Neural cell (in vitro differentiated cells): ENCODE data around the gene CCDC12. TPM values are rescaled to one million over a fixed set of nuclear protein-coding genes. Genes with fewer than 3 reads are reported as not detected.

ENCODE experiments used
- H2AFZ ChIP-seq: fragments of 200-600, 300-800 bp; sonication (generic), shearing (Covaris generic); 2 replicates; pipeline ENCODE4 v1.6.0; 2014; ENCODE audit warnings: low read depth, mild to moderate bottlenecking, antibody characterized with exemption, low read length, moderate library complexity
- H3F3A ChIP-seq: fragments of 200-600 bp; shearing (Covaris generic); 2 replicates; pipeline ENCODE4 v1.6.1; 2016; ENCODE audit warnings: mild to moderate bottlenecking, moderate library complexity, mixed read lengths, antibody characterized with exemption, low read length; ENCODE audit not compliant: insufficient read depth, poor library complexity, severe bottlenecking
- H3K27ac ChIP-seq: fragments of 200-600, 300-800 bp; sonication (generic), shearing (Covaris generic); 2 replicates; pipeline ENCODE4 v1.5.1; 2014; ENCODE audit warnings: mild to moderate bottlenecking, low read length, moderate library complexity
- H3K27me3 ChIP-seq: fragments of 300-800, 200-600 bp; sonication (generic), shearing (Covaris generic); 2 replicates; pipeline ENCODE4 v1.6.0; 2014; ENCODE audit warnings: mild to moderate bottlenecking, low read depth, low read length, moderate library complexity; ENCODE audit not compliant: insufficient read depth
- H3K36me3 ChIP-seq: fragments of 300-800, 200-600 bp; sonication (generic), shearing (Covaris generic); 2 replicates; pipeline ENCODE4 v1.5.1; 2014; ENCODE audit warnings: mild to moderate bottlenecking, antibody characterized with exemption, low read length, moderate library complexity; ENCODE audit not compliant: insufficient read depth
- H3K4me2 ChIP-seq: fragments of 300-800, 200-600 bp; sonication (generic), shearing (Covaris generic); 2 replicates; pipeline ENCODE4 v1.6.0; 2014; ENCODE audit warnings: mild to moderate bottlenecking, low read length
- H3K4me3 ChIP-seq: fragments of 300-800, 200-600 bp; sonication (generic), shearing (Covaris generic); 2 replicates; pipeline ENCODE4 v1.5.1; 2014; ENCODE audit warnings: mild to moderate bottlenecking, low read length, moderate library complexity
- H3K79me2 ChIP-seq: fragments of 200-600 bp; shearing (Covaris generic); replicated peaks from 2 replicates; pipeline ENCODE4 v1.6.0; 2014; ENCODE audit warnings: mild to moderate bottlenecking, low read length, moderate library complexity; ENCODE audit not compliant: insufficient read depth
- H3K9ac ChIP-seq: fragments of 300-800, 200-600 bp; sonication (generic), shearing (Covaris generic); 2 replicates; pipeline ENCODE4 v1.6.1; 2016; ENCODE audit warnings: mild to moderate bottlenecking, low read length, mixed read lengths
- H3K9me2 ChIP-seq: fragments of 200-600 bp; shearing (Covaris generic); 2 replicates; pipeline ENCODE4 v1.6.1; 2016; ENCODE audit warnings: mild to moderate bottlenecking, low read length, mixed read lengths; ENCODE audit not compliant: insufficient read depth
- H3K9me3 ChIP-seq: fragments of 200-600, 300-800 bp; sonication (generic), shearing (Covaris generic); 2 replicates; pipeline ENCODE4 v1.6.1; 2016; ENCODE audit warnings: mild to moderate bottlenecking, mixed run types, low read length, moderate library complexity, mixed read lengths
- H4K20me1 ChIP-seq: fragments of 200-600 bp; shearing (Covaris generic); 2 replicates; pipeline ENCODE4 v1.6.1; 2016; ENCODE audit warnings: mild to moderate bottlenecking, mixed run types; ENCODE audit not compliant: insufficient read depth
- CTCF ChIP-seq: fragments of 450-650 bp; IDR thresholded peaks from 2 replicates; pipeline ENCODE4 v1.5.1; 2014; ENCODE audit warnings: antibody characterized with exemption, mild to moderate bottlenecking, moderate library complexity; ENCODE audit not compliant: poor library complexity, severe bottlenecking
- EP300 ChIP-seq: fragments of 450-650 bp; conservative IDR thresholded peaks from 2 replicates; pipeline ENCODE4 v1.6.1; 2014; ENCODE audit warnings: antibody characterized with exemption, mild to moderate bottlenecking, moderate library complexity; ENCODE audit not compliant: poor library complexity, severe bottlenecking
- EZH2 ChIP-seq: fragments of 200-600, 300-800 bp; shearing (Covaris generic), sonication (generic); IDR thresholded peaks from 2 replicates; pipeline ENCODE4 v1.6.1; 2014; ENCODE audit warnings: antibody characterized with exemption, low read length, borderline replicate concordance, mild to moderate bottlenecking; ENCODE audit not compliant: insufficient read depth, poor library complexity, severe bottlenecking
- MXI1 ChIP-seq: fragments of 450-650 bp; conservative IDR thresholded peaks from 2 replicates; pipeline ENCODE4 v1.6.1; 2014; ENCODE audit warnings: antibody characterized with exemption, mild to moderate bottlenecking; ENCODE audit not compliant: poor library complexity, severe bottlenecking
- POLR2AphosphoS5 ChIP-seq: IDR thresholded peaks from 2 replicates; pipeline ENCODE4 v1.6.1; 2012
- RAD21 ChIP-seq: fragments of 450-650 bp; conservative IDR thresholded peaks from 2 replicates; pipeline ENCODE4 v1.6.1; 2014; ENCODE audit warnings: antibody characterized with exemption, mild to moderate bottlenecking, moderate library complexity
- SMC3 ChIP-seq: fragments of 450-650 bp; conservative IDR thresholded peaks from 2 replicates; pipeline ENCODE4 v1.6.1; 2014; ENCODE audit warnings: antibody characterized with exemption, mild to moderate bottlenecking, moderate library complexity; ENCODE audit not compliant: poor library complexity
- TAF1 ChIP-seq: IDR thresholded peaks from 2 replicates; pipeline ENCODE4 v1.6.1; 2012; ENCODE audit warnings: low read depth
- polyA plus RNA-seq: library from polyadenylated mRNA; depleted of rRNA; stranded (reverse); fragments of >200 nt; gene quantifications from 2 replicates; pipeline ENCODE4 v1.2.3, GENCODE V29; 2014
- TF ChIP-seq, protein P1 (sequence below): IDR thresholded peaks from 2 replicates; pipeline ENCODE4 v1.6.1; 2012; ENCODE audit warnings: borderline replicate concordance

CCDC12 gene
- polyA plus RNA-seq, 1 donor from 2014 or later = 46.4 TPM

GRCh38 chr3:46893146-46893748, 83.3 kb downstream of the CCDC12 start:
- no peak overlapping the region for H3K27ac ChIP-seq
- peak overlapping the region; percentile 73 for H3K4me3 ChIP-seq
- H2AFZ ChIP-seq = no peak overlapping the region
- no peaks in the 10 kb centered on the region for H3K79me2 ChIP-seq
- H3K9me2 ChIP-seq = no peaks in the 10 kb centered on the region
- no peak overlapping the region for H3K9ac ChIP-seq
- TF ChIP-seq MXI1 (no peak), RAD21 (no peak), POLR2AphosphoS5 (no peak), EP300 (no peak), CTCF (no peak), SMC3 (no peak), TAF1 (no peak), EZH2 (no peak)
- TF ChIP-seq, protein P1, sequence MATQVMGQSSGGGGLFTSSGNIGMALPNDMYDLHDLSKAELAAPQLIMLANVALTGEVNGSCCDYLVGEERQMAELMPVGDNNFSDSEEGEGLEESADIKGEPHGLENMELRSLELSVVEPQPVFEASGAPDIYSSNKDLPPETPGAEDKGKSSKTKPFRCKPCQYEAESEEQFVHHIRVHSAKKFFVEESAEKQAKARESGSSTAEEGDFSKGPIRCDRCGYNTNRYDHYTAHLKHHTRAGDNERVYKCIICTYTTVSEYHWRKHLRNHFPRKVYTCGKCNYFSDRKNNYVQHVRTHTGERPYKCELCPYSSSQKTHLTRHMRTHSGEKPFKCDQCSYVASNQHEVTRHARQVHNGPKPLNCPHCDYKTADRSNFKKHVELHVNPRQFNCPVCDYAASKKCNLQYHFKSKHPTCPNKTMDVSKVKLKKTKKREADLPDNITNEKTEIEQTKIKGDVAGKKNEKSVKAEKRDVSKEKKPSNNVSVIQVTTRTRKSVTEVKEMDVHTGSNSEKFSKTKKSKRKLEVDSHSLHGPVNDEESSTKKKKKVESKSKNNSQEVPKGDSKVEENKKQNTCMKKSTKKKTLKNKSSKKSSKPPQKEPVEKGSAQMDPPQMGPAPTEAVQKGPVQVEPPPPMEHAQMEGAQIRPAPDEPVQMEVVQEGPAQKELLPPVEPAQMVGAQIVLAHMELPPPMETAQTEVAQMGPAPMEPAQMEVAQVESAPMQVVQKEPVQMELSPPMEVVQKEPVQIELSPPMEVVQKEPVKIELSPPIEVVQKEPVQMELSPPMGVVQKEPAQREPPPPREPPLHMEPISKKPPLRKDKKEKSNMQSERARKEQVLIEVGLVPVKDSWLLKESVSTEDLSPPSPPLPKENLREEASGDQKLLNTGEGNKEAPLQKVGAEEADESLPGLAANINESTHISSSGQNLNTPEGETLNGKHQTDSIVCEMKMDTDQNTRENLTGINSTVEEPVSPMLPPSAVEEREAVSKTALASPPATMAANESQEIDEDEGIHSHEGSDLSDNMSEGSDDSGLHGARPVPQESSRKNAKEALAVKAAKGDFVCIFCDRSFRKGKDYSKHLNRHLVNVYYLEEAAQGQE = no peak
- H3K4me2 ChIP-seq = no peak overlapping the region
- H4K20me1 ChIP-seq = no peaks in the 10 kb centered on the region
- no peaks in the 10 kb centered on the region for H3K9me3 ChIP-seq
- H3K27me3 ChIP-seq = peaks cover 8% of the 10 kb centered on the region
- H3K36me3 ChIP-seq = no peaks in the 10 kb centered on the region
- H3F3A ChIP-seq = no peaks in the 10 kb centered on the region

GRCh38 chr3:46892285-46893145, 84.0 kb downstream of the CCDC12 start:
- Histone ChIP-seq H3K9me3 (no peaks in the 10 kb centered on the region), H3K36me3 (no peaks in the 10 kb centered on the region), H3F3A (no peaks in the 10 kb centered on the region), H3K4me2 (peak overlapping the region; percentile 70), H3K27me3 (peaks cover 4% of the 10 kb centered on the region), H3K79me2 (no peaks in the 10 kb centered on the region), H3K9me2 (no peaks in the 10 kb centered on the region), H3K4me3 (peak overlapping the region; percentile 73), H3K27ac (no peak overlapping the region), H2AFZ (peak overlapping the region; percentile 41), H4K20me1 (no peaks in the 10 kb centered on the region), H3K9ac (peak overlapping the region; percentile 32)
- TF ChIP-seq MXI1 = peak; percentile 73
- no peak for TF ChIP-seq POLR2AphosphoS5
- TF ChIP-seq EP300 = no peak
- TF ChIP-seq CTCF = peak; percentile 19
